PC-3 (cell line): ENCODE measurements around the gene TMEM30B. TPM values are rescaled to one million over a fixed set of nuclear protein-coding genes. Genes with fewer than 3 reads are reported as not detected.

ENCODE experiments used
- ATAC-seq: fragments of 200-7000 bp; cut with Tn5 transposase; 2 replicates; pipeline ENCODE4 v1.9.1; 2020; ENCODE audit warnings: mild to moderate bottlenecking, moderate library complexity
- BruUV-seq: library from RNA; stranded (reverse); fragments of 400-500 nt; replicated peaks from 2 replicates; lab custom pipeline; 2021; lab: Mats Ljungman, UMichigan
- CTCF ChIA-PET: fragments of 300-600 bp; sonication (Branson Sonifier 250); formaldehyde crosslinking; loops from one replicate; lab custom pipeline; 2022; ENCODE audit warnings: antibody characterized with exemption; lab: Charles Lee
- POLR2A ChIA-PET: fragments of 300-600 bp; sonication (Branson Sonifier 250); formaldehyde crosslinking; loops from one replicate; lab custom pipeline; 2022; ENCODE audit warnings: antibody characterized with exemption; ENCODE audit not compliant: unreplicated experiment; lab: Charles Lee
- DNase-seq: peaks from one replicate; pipeline ENCODE4 v3.0.0-alpha.2; 2015
- H2AFZ ChIP-seq: fragments of 300-600 bp; sonication (generic); 2 replicates; pipeline ENCODE4 v1.6.0; 2016; ENCODE audit warnings: antibody characterized with exemption, low read length
- H3F3A ChIP-seq: fragments of 300-600 bp; sonication (generic); one replicate; pipeline ENCODE4 v1.6.0; 2017; ENCODE audit warnings: antibody characterized with exemption, low read length, control low read depth, mild to moderate bottlenecking; ENCODE audit not compliant: unreplicated experiment
- H3K27ac ChIP-seq: fragments of 300-600 bp; sonication (generic); 2 replicates; pipeline ENCODE4 v1.5.1; 2016; ENCODE audit warnings: mild to moderate bottlenecking, low read length
- H3K27me3 ChIP-seq: fragments of 300-600 bp; sonication (generic); 2 replicates; pipeline ENCODE4 v1.6.1; 2016; ENCODE audit warnings: low read length, mixed read lengths
- H3K36me3 ChIP-seq: fragments of 300-600 bp; sonication (generic); 2 replicates; pipeline ENCODE4 v1.6.1; 2016; ENCODE audit warnings: low read depth, mixed run types, low read length, mixed read lengths
- H3K4me1 ChIP-seq: fragments of 300-600 bp; sonication (generic); 2 replicates; pipeline ENCODE4 v1.5.1; 2016; ENCODE audit warnings: low read length; ENCODE audit not compliant: insufficient read depth
- H3K4me2 ChIP-seq: fragments of 300-600 bp; sonication (generic); 2 replicates; pipeline ENCODE4 v1.6.0; 2016; ENCODE audit warnings: low read length
- H3K4me3 ChIP-seq: fragments of 300-600 bp; sonication (generic); 2 replicates; pipeline ENCODE4 v1.5.1; 2016; ENCODE audit warnings: mild to moderate bottlenecking, low read length, mixed read lengths
- H3K79me2 ChIP-seq: fragments of 300-600 bp; sonication (generic); 2 replicates; pipeline ENCODE4 v1.6.1; 2017; ENCODE audit warnings: low read length, mixed read lengths
- H3K9ac ChIP-seq: fragments of 300-600 bp; sonication (generic); 2 replicates; pipeline ENCODE4 v1.6.0; 2016; ENCODE audit warnings: mild to moderate bottlenecking, low read length
- H3K9me2 ChIP-seq: fragments of 300-600 bp; sonication (generic); replicated peaks from 2 replicates; pipeline ENCODE4 v1.6.1; 2016; ENCODE audit warnings: mixed run types, low read length, mixed read lengths
- H3K9me3 ChIP-seq: fragments of 300-600 bp; sonication (generic); 2 replicates; pipeline ENCODE4 v1.6.1; 2016; ENCODE audit warnings: low read length, mixed read lengths
- H4K20me1 ChIP-seq: fragments of 300-600 bp; sonication (generic); 2 replicates; pipeline ENCODE4 v1.6.1; 2016; ENCODE audit warnings: low read length, mixed read lengths
- EZH2 ChIP-seq: fragments of 300-600 bp; sonication (generic); IDR thresholded peaks from one replicate; pipeline ENCODE4 v1.6.1; 2017; ENCODE audit warnings: antibody characterized with exemption, mild to moderate bottlenecking, low read length; ENCODE audit not compliant: unreplicated experiment
- EZH2phosphoT487 ChIP-seq: fragments of 300-600 bp; sonication (generic); IDR thresholded peaks from 2 replicates; pipeline ENCODE4 v1.6.1; 2018; ENCODE audit warnings: mild to moderate bottlenecking, antibody characterized with exemption, low read length, borderline replicate concordance
- intact Hi-C: fragments of 100-400 bp; cut with micrococcal nuclease; formaldehyde crosslinking; loops from 2 replicates; pipeline ENCODE4 v1.9.0; 2023
- total RNA-seq: library from RNA; depleted of rRNA; stranded (reverse); fragments of >200 nt; gene quantifications from 2 replicates; pipeline ENCODE4 v1.2.3, GENCODE V29; 2014
- TF ChIP-seq, protein P1 (sequence below): fragments of 300-600 bp; sonication (generic); conservative IDR thresholded peaks from 2 replicates; pipeline ENCODE4 v1.5.1; 2017; ENCODE audit warnings: antibody characterized with exemption, low read depth, mild to moderate bottlenecking, low read length

TMEM30B gene
- total RNA-seq, 1 experiment from 2014 or later, result 70.6 TPM

DNA sequence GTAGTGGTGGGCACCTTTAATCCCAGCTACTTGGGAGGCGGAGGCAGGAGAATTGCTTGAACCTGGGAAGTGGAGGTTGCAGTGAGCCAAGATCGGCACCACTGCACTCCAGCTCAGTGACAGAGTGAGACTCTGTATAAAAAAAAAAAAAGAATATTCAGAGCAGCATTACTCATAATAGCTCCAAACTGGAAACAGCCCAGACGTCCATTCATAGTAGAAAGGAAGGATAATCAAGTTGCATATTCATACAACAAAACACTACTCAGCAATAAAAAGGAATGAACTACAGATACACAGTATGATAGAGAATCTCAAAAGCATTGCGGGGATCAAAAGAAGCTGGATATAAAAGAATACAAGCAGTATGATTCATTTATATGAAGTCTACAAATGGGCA is 19.1 kb downstream of the TMEM30B start:
- intact Hi-C loops, result loop anchor here (10.0 kb wide), 2 partner anchors 743 to 1007 kb away; no protein-coding TSS in a partner anchor

DNA sequence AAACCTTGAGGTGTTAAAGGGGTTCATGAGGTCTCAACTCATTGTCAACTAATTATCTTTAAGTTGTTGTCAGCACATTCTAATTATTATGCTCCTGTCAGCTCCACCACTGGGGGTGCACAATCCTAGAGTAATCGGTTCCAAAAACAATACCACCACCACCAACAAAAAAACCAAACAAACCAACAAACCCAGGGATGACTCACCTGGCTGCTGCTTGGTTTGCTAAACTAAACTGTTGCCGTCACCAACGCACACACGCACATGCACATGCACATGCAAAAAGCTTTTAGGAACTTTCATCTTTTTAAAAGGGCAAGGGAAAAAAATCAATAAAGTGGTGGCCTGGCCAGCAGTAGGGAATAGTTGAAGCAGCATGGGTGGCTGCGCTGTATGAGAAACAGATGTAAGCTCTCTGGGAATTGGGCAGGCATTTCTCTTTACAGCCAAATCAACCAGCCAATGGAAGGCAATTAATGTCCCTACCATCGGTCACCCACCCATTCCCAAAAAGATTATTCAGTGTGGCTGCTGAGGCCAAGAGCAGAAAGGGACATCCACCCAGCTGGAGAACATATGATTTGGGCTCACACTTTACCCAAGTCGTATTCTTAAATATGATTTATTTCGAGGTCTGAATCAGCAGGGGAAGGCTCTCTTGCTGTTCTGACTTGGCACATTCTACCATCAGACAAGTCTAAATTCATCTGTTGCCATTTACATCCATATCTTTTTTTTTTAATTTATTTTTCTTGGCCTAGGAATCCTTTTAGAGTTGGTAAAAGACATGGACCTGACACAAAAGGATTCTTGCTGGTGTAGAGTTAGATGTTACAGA is 20.0 kb downstream of the TMEM30B start:
- Histone ChIP-seq H4K20me1 (no peaks in the 10 kb centered on the region), H3K27ac (peak overlapping the region; percentile 76), H3K4me3 (no peak overlapping the region), H3K9me2 (no peaks in the 10 kb centered on the region), H3K36me3 (no peaks in the 10 kb centered on the region), H3K9me3 (no peaks in the 10 kb centered on the region), H3K4me2 (peak overlapping the region; percentile 46), H3K79me2 (no peaks in the 10 kb centered on the region), H3K9ac (peak overlapping the region; percentile 59), H3F3A (no peaks in the 10 kb centered on the region), H3K4me1 (peaks cover 58% of the 10 kb centered on the region), H2AFZ (peak overlapping the region; percentile 63), H3K27me3 (no peaks in the 10 kb centered on the region)
- ChIA-PET POLR2A (interaction anchor here (0.6 to 0.9 kb wide), 4 partner anchors 8 to 636 kb away, joined by 3 read pairs; no protein-coding TSS in a partner anchor), CTCF (interaction anchor here (0.6 to 1.0 kb wide), 3 partner anchors 8 to 43 kb away, joined by 3 to 7 read pairs (median 3); no protein-coding TSS in a partner anchor)
- no TSS peak for BruUV-seq
- intact Hi-C loops, result loop anchor here (10.0 kb wide), 2 partner anchors 744 to 1006 kb away; no protein-coding TSS in a partner anchor
- TF ChIP-seq EZH2, result no peak
- TF ChIP-seq, protein P1, sequence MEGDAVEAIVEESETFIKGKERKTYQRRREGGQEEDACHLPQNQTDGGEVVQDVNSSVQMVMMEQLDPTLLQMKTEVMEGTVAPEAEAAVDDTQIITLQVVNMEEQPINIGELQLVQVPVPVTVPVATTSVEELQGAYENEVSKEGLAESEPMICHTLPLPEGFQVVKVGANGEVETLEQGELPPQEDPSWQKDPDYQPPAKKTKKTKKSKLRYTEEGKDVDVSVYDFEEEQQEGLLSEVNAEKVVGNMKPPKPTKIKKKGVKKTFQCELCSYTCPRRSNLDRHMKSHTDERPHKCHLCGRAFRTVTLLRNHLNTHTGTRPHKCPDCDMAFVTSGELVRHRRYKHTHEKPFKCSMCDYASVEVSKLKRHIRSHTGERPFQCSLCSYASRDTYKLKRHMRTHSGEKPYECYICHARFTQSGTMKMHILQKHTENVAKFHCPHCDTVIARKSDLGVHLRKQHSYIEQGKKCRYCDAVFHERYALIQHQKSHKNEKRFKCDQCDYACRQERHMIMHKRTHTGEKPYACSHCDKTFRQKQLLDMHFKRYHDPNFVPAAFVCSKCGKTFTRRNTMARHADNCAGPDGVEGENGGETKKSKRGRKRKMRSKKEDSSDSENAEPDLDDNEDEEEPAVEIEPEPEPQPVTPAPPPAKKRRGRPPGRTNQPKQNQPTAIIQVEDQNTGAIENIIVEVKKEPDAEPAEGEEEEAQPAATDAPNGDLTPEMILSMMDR, result peak; percentile 77
- peak; percentile 40 for ATAC-seq
- DNase-seq, result peak; percentile 94

More for the DNA sequence above, 19.1 kb downstream of the TMEM30B start:
- no peaks in the 10 kb centered on the region for H4K20me1 ChIP-seq
- H3K79me2 ChIP-seq, result no peaks in the 10 kb centered on the region
- H3K4me2 ChIP-seq, result no peak overlapping the region
- no TSS peak for BruUV-seq
- no peaks in the 10 kb centered on the region for H3K36me3 ChIP-seq
- peak; percentile 25 for ATAC-seq
- no peaks in the 10 kb centered on the region for H3K9me3 ChIP-seq
- H3K27ac ChIP-seq, result peak overlapping the region; percentile 76
- no peaks in the 10 kb centered on the region for H3K9me2 ChIP-seq
- peaks cover 58% of the 10 kb centered on the region for H3K4me1 ChIP-seq
- no peaks in the 10 kb centered on the region for H3F3A ChIP-seq
- POLR2A ChIA-PET, result interaction anchor here (0.6 to 0.8 kb wide), 2 partner anchors 17 to 24 kb away, joined by 3 read pairs; no protein-coding TSS in a partner anchor
- H3K9ac ChIP-seq, result peak overlapping the region; percentile 59
- DNase-seq, result peak; percentile 49
- TF ChIP-seq EZH2phosphoT487, result no peak
- CTCF ChIA-PET, result interaction anchor here (0.6 to 0.7 kb wide), 2 partner anchors 17 to 844 kb away, joined by 3 to 7 read pairs; no protein-coding TSS in a partner anchor
- no peak overlapping the region for H3K4me3 ChIP-seq
- no peak overlapping the region for H2AFZ ChIP-seq
- no peaks in the 10 kb centered on the region for H3K27me3 ChIP-seq

DNA sequence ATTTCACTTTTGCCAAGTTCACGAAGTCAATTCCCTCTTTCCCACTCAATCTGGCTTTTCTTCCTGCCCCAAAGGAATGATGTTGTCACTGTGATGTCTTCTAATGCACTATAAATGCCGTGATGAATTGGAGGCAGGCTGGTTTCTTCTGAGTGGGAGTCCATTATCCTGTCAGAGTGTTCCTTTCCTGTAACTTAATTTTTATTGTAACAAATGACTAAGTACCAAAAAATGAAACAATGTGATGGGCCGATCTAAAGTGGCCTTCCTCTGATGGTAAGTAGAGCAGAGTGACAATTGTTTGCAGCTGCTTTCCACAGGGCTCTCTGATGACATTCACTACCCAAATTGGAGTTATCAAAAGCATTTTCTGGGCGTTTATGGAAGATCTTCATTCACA is 22.2 kb downstream of the TMEM30B start:
- Histone ChIP-seq H3K9ac (no peak overlapping the region), H4K20me1 (no peaks in the 10 kb centered on the region), H3K4me3 (no peak overlapping the region), H3F3A (no peaks in the 10 kb centered on the region), H3K27ac (peak overlapping the region; percentile 28), H2AFZ (peak overlapping the region; percentile 69), H3K4me2 (peak overlapping the region; percentile 57), H3K4me1 (peaks cover 46% of the 10 kb centered on the region), H3K9me3 (no peaks in the 10 kb centered on the region), H3K36me3 (no peaks in the 10 kb centered on the region), H3K27me3 (no peaks in the 10 kb centered on the region), H3K79me2 (no peaks in the 10 kb centered on the region), H3K9me2 (no peaks in the 10 kb centered on the region)
- ATAC-seq (peak; percentile 45), DNase-seq (peak; percentile 66)
- intact Hi-C loops, result loop anchor here (2.0 kb wide), 1 partner anchor 276 kb away; no protein-coding TSS in a partner anchor
- ChIA-PET POLR2A (interaction anchor here (0.6 to 0.7 kb wide), 4 partner anchors 20 to 444 kb away, joined by 3 to 7 read pairs (median 3); no protein-coding TSS in a partner anchor), CTCF (interaction anchor here (0.6 kb wide), 1 partner anchor 38 kb away, joined by 3 read pairs; no protein-coding TSS in a partner anchor)
- TF ChIP-seq, protein P1, result no peak
- no peak for TF ChIP-seq EZH2
- TF ChIP-seq EZH2phosphoT487, result no peak
- no TSS peak for BruUV-seq
